RWPE1 (cell line): ENCODE measurements around the gene TMEM229B.

Source experiments
- CTCF ChIA-PET: fragments of 350-600 bp; sonication (Branson Sonifier 250); formaldehyde crosslinking; extraction: SDS; loops from one replicate; lab custom pipeline; 2021; lab: Yijun Ruan, JAX
- POLR2A ChIA-PET: fragments of 400-600 bp; formaldehyde crosslinking; extraction: SDS; loops from one replicate; lab custom pipeline; 2020; ENCODE audit warnings: antibody characterized with exemption; ENCODE audit not compliant: low non-redundant PET; lab: Yijun Ruan, JAX
- DNase-seq: peaks from one replicate; pipeline ENCODE4 v3.0.0; 2012; ENCODE audit warnings: low spot score
- H3K27ac ChIP-seq: fragments of 450-650 bp; 2 replicates; pipeline ENCODE4 v1.5.1; 2017
- CTCF ChIP-seq: fragments of 450-650 bp; conservative IDR thresholded peaks from 2 replicates; pipeline ENCODE4 v1.5.1; 2017; ENCODE audit warnings: low read depth, mild to moderate bottlenecking

TMEM229B gene

GRCh38 chr14:67438969-67439368 is 49.6 kb downstream of the TMEM229B start:
- POLR2A ChIA-PET = no interaction called here
- H3K27ac ChIP-seq = no peak overlapping the region
- CTCF ChIA-PET = interaction anchor here (0.6 to 2.4 kb wide), 3 partner anchors 12 to 132 kb away, joined by 3 to 17 read pairs (median 6); no protein-coding TSS in a partner anchor
- no peak for DNase-seq
- no peak for TF ChIP-seq CTCF

- no peak for TF ChIP-seq CTCF
- DNase-seq = no peak
- CTCF ChIA-PET = interaction anchor here (0.7 to 1.2 kb wide), 2 partner anchors 135 to 268 kb away, joined by 3 read pairs; no protein-coding TSS in a partner anchor
- no peak overlapping the region for H3K27ac ChIP-seq
- POLR2A ChIA-PET = no interaction called here
Measured at GRCh38 chr14:67436006-67436866, 52.3 kb downstream of the TMEM229B start.

- POLR2A ChIA-PET = no interaction called here
- CTCF ChIA-PET = interaction anchor here (0.7 to 1.2 kb wide), 2 partner anchors 136 to 269 kb away, joined by 3 read pairs; no protein-coding TSS in a partner anchor
- no peak for TF ChIP-seq CTCF
- no peak overlapping the region for H3K27ac ChIP-seq
- DNase-seq = no peak
Measured at GRCh38 chr14:67435603-67436002, 52.9 kb downstream of the TMEM229B start.

DNA sequence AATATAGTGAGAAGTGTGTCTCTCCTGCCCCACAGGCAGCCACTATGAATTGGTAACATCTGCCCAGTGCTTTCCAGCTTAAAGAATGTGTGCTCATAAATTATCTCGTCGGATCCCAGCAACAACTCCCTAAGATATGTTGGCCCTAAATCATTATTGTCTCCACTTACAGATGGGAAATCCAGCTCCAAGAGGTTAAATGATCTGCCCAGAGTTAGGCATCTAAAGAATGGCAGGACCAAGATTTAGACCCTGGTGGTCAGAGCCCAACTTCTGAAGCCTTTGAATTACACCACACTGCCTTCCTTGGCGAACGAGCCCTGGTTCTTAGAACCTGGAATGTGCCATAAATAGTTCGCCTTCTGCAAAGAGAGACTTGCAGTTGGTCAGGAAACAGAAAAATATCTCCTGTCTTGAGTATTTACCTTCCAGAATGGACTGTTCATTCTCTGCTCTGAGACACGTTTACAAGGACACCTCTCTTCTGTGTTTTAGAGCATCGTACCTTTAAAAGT is 56.4 kb downstream of the TMEM229B start:
- ChIA-PET POLR2A (interaction anchor here (0.6 kb wide), 1 partner anchor 16 kb away, joined by 9 read pairs; no protein-coding TSS in a partner anchor), CTCF (interaction anchor here (0.7 to 2.1 kb wide), 2 partner anchors 139 to 168 kb away, joined by 3 to 6 read pairs; no protein-coding TSS in a partner anchor)
- no peak overlapping the region for H3K27ac ChIP-seq
- TF ChIP-seq CTCF = no peak
- no peak for DNase-seq

- DNase-seq = no peak
- CTCF ChIA-PET = interaction anchor here (0.6 to 3.7 kb wide), 2 partner anchors 14 to 142 kb away, joined by 6 to 66 read pairs; no protein-coding TSS in a partner anchor
- TF ChIP-seq CTCF = no peak
- POLR2A ChIA-PET = no interaction called here
- H3K27ac ChIP-seq = no peak overlapping the region
Measured at GRCh38 chr14:67429510-67430205, 58.9 kb downstream of the TMEM229B start.
